HEK293 (cell line): ENCODE measurements around the gene YIPF1.

Experiments
- BCL11B ChIP-seq: fragments of 450-650 bp; formaldehyde crosslinking; IDR thresholded peaks from 2 replicates; pipeline ENCODE4 v1.5.1; 2016; ENCODE audit warnings: low read depth, missing biosample characterization, missing genetic modification characterization
- PRDM1 ChIP-seq: fragments of 450-650 bp; formaldehyde crosslinking; IDR thresholded peaks from 2 replicates; pipeline ENCODE4; 2016; ENCODE audit warnings: missing biosample characterization, missing genetic modification characterization
- SALL2 ChIP-seq: fragments of 450-650 bp; formaldehyde crosslinking; IDR thresholded peaks from 2 replicates; pipeline ENCODE4 v1.5.0; 2017; ENCODE audit warnings: missing biosample characterization, mild to moderate bottlenecking, missing genetic modification characterization, borderline replicate concordance
- TRIM28 ChIP-seq: IDR thresholded peaks from 2 replicates; pipeline ENCODE4 v1.6.1; 2011; ENCODE audit warnings: low read length, control low read depth, borderline replicate concordance
- ZIC2 ChIP-seq: fragments of 450-650 bp; formaldehyde crosslinking; IDR thresholded peaks from 2 replicates; pipeline ENCODE4 v1.5.1; 2016; ENCODE audit warnings: missing biosample characterization, missing genetic modification characterization
- ZNF132 ChIP-seq: fragments of 450-650 bp; formaldehyde crosslinking; IDR thresholded peaks from 2 replicates; pipeline ENCODE4 v1.5.1; 2017; ENCODE audit warnings: missing biosample characterization, missing genetic modification characterization, borderline replicate concordance
- ZNF140 ChIP-seq: fragments of 450-650 bp; formaldehyde crosslinking; IDR thresholded peaks from 2 replicates; pipeline ENCODE4 v1.5.1; 2016; ENCODE audit warnings: missing biosample characterization, missing genetic modification characterization
- ZNF184 ChIP-seq: fragments of 450-650 bp; IDR thresholded peaks from 2 replicates; pipeline ENCODE4 v1.5.1; 2018; ENCODE audit warnings: missing biosample characterization, mild to moderate bottlenecking, missing genetic modification characterization
- ZNF311 ChIP-seq: fragments of 450-650 bp; formaldehyde crosslinking; IDR thresholded peaks from 2 replicates; pipeline ENCODE4 v1.5.1; 2017; ENCODE audit warnings: missing biosample characterization, missing genetic modification characterization, borderline replicate concordance
- ZNF473 ChIP-seq: fragments of 450-650 bp; formaldehyde crosslinking; IDR thresholded peaks from 2 replicates; pipeline ENCODE4 v1.5.1; 2017; ENCODE audit warnings: missing biosample characterization, missing genetic modification characterization
- ZNF555 ChIP-seq: fragments of 450-650 bp; formaldehyde crosslinking; conservative IDR thresholded peaks from 2 replicates; pipeline ENCODE4 v1.5.1; 2017; ENCODE audit warnings: missing biosample characterization, mild to moderate bottlenecking, missing genetic modification characterization, inconsistent platforms
- ZNF561 ChIP-seq: fragments of 450-650 bp; IDR thresholded peaks from 2 replicates; pipeline ENCODE4 v1.5.1; 2018; ENCODE audit warnings: missing biosample characterization, missing genetic modification characterization, borderline replicate concordance
- ZNF571 ChIP-seq: fragments of 450-650 bp; formaldehyde crosslinking; IDR thresholded peaks from 2 replicates; pipeline ENCODE4 v1.5.0; 2017; ENCODE audit warnings: missing biosample characterization, missing genetic modification characterization
- ZNF600 ChIP-seq: fragments of 450-650 bp; formaldehyde crosslinking; IDR thresholded peaks from 2 replicates; pipeline ENCODE4 v1.5.1; 2016; ENCODE audit warnings: missing biosample characterization, missing genetic modification characterization
- ZNF707 ChIP-seq: fragments of 450-650 bp; formaldehyde crosslinking; IDR thresholded peaks from 2 replicates; pipeline ENCODE4 v1.5.1; 2016; ENCODE audit warnings: missing biosample characterization, missing genetic modification characterization
- ZNF76 ChIP-seq: fragments of 450-650 bp; formaldehyde crosslinking; IDR thresholded peaks from 2 replicates; pipeline ENCODE4; 2016; ENCODE audit warnings: low read depth, missing biosample characterization, missing genetic modification characterization, borderline replicate concordance
- ZNF843 ChIP-seq: fragments of 450-650 bp; formaldehyde crosslinking; IDR thresholded peaks from 2 replicates; pipeline ENCODE4 v1.5.1; 2016; ENCODE audit warnings: missing biosample characterization, missing genetic modification characterization
- TF ChIP-seq, protein P1 (sequence below): fragments of 450-650 bp; formaldehyde crosslinking; IDR thresholded peaks from 2 replicates; pipeline ENCODE4 v1.5.1; 2016; ENCODE audit warnings: missing biosample characterization, missing genetic modification characterization, low read depth
- TF ChIP-seq, protein P2 (sequence below): fragments of 450-650 bp; formaldehyde crosslinking; IDR thresholded peaks from 2 replicates; pipeline ENCODE4; 2016; ENCODE audit warnings: missing biosample characterization, missing genetic modification characterization
- TF ChIP-seq, protein P3 (sequence below): fragments of 450-650 bp; formaldehyde crosslinking; IDR thresholded peaks from 2 replicates; pipeline ENCODE4 v1.5.1; 2017; ENCODE audit warnings: missing biosample characterization, mild to moderate bottlenecking, missing genetic modification characterization, moderate library complexity
- TF ChIP-seq, protein P4 (sequence below): fragments of 450-650 bp; formaldehyde crosslinking; IDR thresholded peaks from 2 replicates; pipeline ENCODE4 v1.5.1; 2017; ENCODE audit warnings: missing biosample characterization, missing genetic modification characterization
- TF ChIP-seq, protein P5 (sequence below): fragments of 450-650 bp; formaldehyde crosslinking; IDR thresholded peaks from 2 replicates; pipeline ENCODE4 v1.5.1; 2016; ENCODE audit warnings: missing biosample characterization, missing genetic modification characterization
- TF ChIP-seq, protein P6 (sequence below): fragments of 450-650 bp; formaldehyde crosslinking; IDR thresholded peaks from 2 replicates; pipeline ENCODE4 v1.5.1; 2016; ENCODE audit warnings: missing biosample characterization, missing genetic modification characterization
- TF ChIP-seq, protein P7 (sequence below): fragments of 450-650 bp; formaldehyde crosslinking; IDR thresholded peaks from 2 replicates; pipeline ENCODE4 v1.5.0; 2017; ENCODE audit warnings: missing biosample characterization, missing genetic modification characterization, borderline replicate concordance

YIPF1 gene

DNA sequence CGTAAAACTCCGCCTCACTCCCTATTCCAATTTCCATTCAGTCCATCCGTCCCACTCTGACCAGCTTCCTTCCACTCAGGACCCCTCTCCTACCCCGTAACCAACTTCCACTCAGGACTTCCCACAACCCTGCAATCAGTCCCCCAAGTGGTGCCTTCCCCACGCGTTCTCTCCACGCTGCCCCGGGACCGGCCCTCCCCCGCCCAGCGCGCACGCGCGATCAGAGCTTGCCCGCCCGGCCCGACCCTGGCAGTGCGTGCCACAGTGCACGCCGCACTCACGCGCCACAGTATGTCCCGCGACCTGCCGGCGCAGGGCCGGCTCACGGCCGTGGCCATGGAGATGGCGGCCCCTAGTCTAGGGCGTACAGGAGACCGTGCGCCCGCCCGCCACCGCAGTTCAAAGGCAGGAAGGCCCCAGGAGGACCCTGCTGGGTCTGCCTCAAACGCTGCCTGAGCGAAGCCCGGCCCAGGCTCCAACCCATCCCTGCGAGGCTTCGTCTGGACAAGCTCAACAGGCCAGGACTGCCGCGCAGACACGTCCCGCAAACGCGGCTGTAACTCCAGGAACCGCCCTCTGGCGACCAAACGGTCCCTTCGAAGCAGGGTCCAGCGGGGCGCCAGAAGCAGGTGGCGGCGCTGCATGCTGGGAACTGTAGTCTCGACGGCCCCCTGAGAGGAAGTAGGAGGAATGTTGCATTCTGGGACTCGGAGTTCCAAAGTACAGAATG, 51.5 kb downstream of the YIPF1 start, which contains the start of gene NDC1 (continued):
- TF ChIP-seq, protein P1, sequence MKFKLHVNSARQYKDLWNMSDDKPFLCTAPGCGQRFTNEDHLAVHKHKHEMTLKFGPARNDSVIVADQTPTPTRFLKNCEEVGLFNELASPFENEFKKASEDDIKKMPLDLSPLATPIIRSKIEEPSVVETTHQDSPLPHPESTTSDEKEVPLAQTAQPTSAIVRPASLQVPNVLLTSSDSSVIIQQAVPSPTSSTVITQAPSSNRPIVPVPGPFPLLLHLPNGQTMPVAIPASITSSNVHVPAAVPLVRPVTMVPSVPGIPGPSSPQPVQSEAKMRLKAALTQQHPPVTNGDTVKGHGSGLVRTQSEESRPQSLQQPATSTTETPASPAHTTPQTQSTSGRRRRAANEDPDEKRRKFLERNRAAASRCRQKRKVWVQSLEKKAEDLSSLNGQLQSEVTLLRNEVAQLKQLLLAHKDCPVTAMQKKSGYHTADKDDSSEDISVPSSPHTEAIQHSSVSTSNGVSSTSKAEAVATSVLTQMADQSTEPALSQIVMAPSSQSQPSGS (tag by site-specific recombination), result no peak
- TF ChIP-seq ZNF600 (tag by site-specific recombination) (peak; percentile 67; the same call in 1 of the 2 replicates), BCL11B (no peak), ZNF132 (no peak), ZNF561 (tag by site-specific recombination) (peak; percentile 82), ZNF184 (tag by site-specific recombination) (no peak; the same call in 1 of the 2 replicates), ZNF555 (no peak), ZNF707 (tag by site-specific recombination) (no peak), ZNF571 (tag by site-specific recombination) (no peak), ZNF140 (tag by site-specific recombination) (0 out of 2 replicates have a peak, but pooled peaks have one; percentile 0), ZNF843 (tag by site-specific recombination) (no peak; the same call in 1 of the 2 replicates), ZNF76 (tag by site-specific recombination) (peak; percentile 100), PRDM1 (no peak), TRIM28 (peak; percentile 43; the same call in 1 of the 2 replicates), SALL2 (tag by site-specific recombination) (peak; percentile 84; the same call in 1 of the 2 replicates), ZNF311 (tag by site-specific recombination) (no peak), ZIC2 (peak; percentile 81), ZNF473 (no peak)
- TF ChIP-seq, protein P2, sequence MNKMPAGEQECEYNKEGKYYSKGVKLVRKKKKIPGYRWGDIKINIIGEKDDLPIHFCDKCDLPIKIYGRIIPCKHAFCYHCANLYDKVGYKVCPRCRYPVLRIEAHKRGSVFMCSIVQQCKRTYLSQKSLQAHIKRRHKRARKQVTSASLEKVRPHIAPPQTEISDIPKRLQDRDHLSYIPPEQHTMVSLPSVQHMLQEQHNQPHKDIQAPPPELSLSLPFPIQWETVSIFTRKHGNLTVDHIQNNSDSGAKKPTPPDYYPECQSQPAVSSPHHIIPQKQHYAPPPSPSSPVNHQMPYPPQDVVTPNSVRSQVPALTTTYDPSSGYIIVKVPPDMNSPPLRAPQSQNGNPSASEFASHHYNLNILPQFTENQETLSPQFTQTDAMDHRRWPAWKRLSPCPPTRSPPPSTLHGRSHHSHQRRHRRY (tag by site-specific recombination), result no peak
- TF ChIP-seq, protein P3, sequence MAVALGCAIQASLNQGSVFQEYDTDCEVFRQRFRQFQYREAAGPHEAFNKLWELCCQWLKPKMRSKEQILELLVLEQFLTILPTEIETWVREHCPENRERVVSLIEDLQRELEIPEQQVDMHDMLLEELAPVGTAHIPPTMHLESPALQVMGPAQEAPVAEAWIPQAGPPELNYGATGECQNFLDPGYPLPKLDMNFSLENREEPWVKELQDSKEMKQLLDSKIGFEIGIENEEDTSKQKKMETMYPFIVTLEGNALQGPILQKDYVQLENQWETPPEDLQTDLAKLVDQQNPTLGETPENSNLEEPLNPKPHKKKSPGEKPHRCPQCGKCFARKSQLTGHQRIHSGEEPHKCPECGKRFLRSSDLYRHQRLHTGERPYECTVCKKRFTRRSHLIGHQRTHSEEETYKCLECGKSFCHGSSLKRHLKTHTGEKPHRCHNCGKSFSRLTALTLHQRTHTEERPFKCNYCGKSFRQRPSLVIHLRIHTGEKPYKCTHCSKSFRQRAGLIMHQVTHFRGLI, result peak; percentile 12; the same call in 1 of the 2 replicates
- TF ChIP-seq, protein P4, sequence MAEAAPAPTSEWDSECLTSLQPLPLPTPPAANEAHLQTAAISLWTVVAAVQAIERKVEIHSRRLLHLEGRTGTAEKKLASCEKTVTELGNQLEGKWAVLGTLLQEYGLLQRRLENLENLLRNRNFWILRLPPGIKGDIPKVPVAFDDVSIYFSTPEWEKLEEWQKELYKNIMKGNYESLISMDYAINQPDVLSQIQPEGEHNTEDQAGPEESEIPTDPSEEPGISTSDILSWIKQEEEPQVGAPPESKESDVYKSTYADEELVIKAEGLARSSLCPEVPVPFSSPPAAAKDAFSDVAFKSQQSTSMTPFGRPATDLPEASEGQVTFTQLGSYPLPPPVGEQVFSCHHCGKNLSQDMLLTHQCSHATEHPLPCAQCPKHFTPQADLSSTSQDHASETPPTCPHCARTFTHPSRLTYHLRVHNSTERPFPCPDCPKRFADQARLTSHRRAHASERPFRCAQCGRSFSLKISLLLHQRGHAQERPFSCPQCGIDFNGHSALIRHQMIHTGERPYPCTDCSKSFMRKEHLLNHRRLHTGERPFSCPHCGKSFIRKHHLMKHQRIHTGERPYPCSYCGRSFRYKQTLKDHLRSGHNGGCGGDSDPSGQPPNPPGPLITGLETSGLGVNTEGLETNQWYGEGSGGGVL, result no peak
- TF ChIP-seq, protein P5, sequence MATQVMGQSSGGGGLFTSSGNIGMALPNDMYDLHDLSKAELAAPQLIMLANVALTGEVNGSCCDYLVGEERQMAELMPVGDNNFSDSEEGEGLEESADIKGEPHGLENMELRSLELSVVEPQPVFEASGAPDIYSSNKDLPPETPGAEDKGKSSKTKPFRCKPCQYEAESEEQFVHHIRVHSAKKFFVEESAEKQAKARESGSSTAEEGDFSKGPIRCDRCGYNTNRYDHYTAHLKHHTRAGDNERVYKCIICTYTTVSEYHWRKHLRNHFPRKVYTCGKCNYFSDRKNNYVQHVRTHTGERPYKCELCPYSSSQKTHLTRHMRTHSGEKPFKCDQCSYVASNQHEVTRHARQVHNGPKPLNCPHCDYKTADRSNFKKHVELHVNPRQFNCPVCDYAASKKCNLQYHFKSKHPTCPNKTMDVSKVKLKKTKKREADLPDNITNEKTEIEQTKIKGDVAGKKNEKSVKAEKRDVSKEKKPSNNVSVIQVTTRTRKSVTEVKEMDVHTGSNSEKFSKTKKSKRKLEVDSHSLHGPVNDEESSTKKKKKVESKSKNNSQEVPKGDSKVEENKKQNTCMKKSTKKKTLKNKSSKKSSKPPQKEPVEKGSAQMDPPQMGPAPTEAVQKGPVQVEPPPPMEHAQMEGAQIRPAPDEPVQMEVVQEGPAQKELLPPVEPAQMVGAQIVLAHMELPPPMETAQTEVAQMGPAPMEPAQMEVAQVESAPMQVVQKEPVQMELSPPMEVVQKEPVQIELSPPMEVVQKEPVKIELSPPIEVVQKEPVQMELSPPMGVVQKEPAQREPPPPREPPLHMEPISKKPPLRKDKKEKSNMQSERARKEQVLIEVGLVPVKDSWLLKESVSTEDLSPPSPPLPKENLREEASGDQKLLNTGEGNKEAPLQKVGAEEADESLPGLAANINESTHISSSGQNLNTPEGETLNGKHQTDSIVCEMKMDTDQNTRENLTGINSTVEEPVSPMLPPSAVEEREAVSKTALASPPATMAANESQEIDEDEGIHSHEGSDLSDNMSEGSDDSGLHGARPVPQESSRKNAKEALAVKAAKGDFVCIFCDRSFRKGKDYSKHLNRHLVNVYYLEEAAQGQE (tag by site-specific recombination), result peak; percentile 26; the same call in 1 of the 2 replicates
- TF ChIP-seq, protein P6, sequence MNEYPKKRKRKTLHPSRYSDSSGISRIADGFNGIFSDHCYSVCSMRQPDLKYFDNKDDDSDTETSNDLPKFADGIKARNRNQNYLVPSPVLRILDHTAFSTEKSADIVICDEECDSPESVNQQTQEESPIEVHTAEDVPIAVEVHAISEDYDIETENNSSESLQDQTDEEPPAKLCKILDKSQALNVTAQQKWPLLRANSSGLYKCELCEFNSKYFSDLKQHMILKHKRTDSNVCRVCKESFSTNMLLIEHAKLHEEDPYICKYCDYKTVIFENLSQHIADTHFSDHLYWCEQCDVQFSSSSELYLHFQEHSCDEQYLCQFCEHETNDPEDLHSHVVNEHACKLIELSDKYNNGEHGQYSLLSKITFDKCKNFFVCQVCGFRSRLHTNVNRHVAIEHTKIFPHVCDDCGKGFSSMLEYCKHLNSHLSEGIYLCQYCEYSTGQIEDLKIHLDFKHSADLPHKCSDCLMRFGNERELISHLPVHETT (tag by site-specific recombination), result peak; percentile 90
- TF ChIP-seq, protein P7, sequence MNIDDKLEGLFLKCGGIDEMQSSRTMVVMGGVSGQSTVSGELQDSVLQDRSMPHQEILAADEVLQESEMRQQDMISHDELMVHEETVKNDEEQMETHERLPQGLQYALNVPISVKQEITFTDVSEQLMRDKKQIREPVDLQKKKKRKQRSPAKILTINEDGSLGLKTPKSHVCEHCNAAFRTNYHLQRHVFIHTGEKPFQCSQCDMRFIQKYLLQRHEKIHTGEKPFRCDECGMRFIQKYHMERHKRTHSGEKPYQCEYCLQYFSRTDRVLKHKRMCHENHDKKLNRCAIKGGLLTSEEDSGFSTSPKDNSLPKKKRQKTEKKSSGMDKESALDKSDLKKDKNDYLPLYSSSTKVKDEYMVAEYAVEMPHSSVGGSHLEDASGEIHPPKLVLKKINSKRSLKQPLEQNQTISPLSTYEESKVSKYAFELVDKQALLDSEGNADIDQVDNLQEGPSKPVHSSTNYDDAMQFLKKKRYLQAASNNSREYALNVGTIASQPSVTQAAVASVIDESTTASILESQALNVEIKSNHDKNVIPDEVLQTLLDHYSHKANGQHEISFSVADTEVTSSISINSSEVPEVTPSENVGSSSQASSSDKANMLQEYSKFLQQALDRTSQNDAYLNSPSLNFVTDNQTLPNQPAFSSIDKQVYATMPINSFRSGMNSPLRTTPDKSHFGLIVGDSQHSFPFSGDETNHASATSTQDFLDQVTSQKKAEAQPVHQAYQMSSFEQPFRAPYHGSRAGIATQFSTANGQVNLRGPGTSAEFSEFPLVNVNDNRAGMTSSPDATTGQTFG, result no peak
